ENCODE measurements around the gene ACSM4.
"Not testable (repeated sequence)": the region's sequence is repeated elsewhere in the genome, so short reads cannot be mapped to it uniquely, and the experiment has no call there.

ACSM4 gene

GRCh38 chr12:7269273-7269672, 34.6 kb upstream of the ACSM4 start:
- WGBS, 2 donors (ENCODE audit: extremely low coverage in 2 of 2, insufficient read length in 2 of 2, insufficient replicate concordance in 1 of 2) = no CpG with 5 or more reads among the region's 5 CpGs

GRCh38 chr12:7271893-7272514, 31.9 kb upstream of the ACSM4 start:
- DNase-seq (ENCODE audit: low spot score) = no peak
- no peak overlapping the region for H3K23ac ChIP-seq (ENCODE audit: low read depth, low read length, poor library complexity)
- no peaks in the 10 kb centered on the region for H3K79me1 ChIP-seq (ENCODE audit: low read depth, low read length)
- no peak overlapping the region for H2BK15ac ChIP-seq (ENCODE audit: low read length)
- no peak overlapping the region for H2BK5ac ChIP-seq (ENCODE audit: low read length)
- H3K14ac ChIP-seq (ENCODE audit: low read length) = no peak overlapping the region
- H2BK12ac ChIP-seq (ENCODE audit: low read length) = no peak overlapping the region
- no peaks in the 10 kb centered on the region for H3K4me1 ChIP-seq (ENCODE audit: control insufficient read depth in 2 of 2, insufficient read depth in 1 of 2, low read depth in 1 of 2, low read length in 2 of 2)
- no peaks in the 10 kb centered on the region for H3K36me3 ChIP-seq (replicated peaks in 1 of 2; ENCODE audit: control insufficient read depth in 2 of 2, insufficient read depth in 2 of 2, low read length in 2 of 2)
- no peak overlapping the region for H4K8ac ChIP-seq (ENCODE audit: low read depth, low read length)
- no peak overlapping the region for H3K4me2 ChIP-seq (ENCODE audit: insufficient read depth, low read length, poor library complexity, severe bottlenecking)
- no peak overlapping the region for H4K91ac ChIP-seq (ENCODE audit: low read depth, low read length, poor library complexity)
- no peak overlapping the region for H2AK5ac ChIP-seq (ENCODE audit: low read depth, low read length)
- no peak overlapping the region for H3K27ac ChIP-seq (replicated peaks; ENCODE audit: low read length)
- no peak overlapping the region for H3K4me3 ChIP-seq (ENCODE audit: low read length in 2 of 2)
- no peak overlapping the region for H3K4ac ChIP-seq (ENCODE audit: low read length)
- WGBS, 2 donors (ENCODE audit: extremely low coverage in 2 of 2, insufficient read length in 2 of 2, insufficient replicate concordance in 1 of 2) = no CpG with 5 or more reads among the region's 5 CpGs
- no peak overlapping the region for H3K18ac ChIP-seq (ENCODE audit: low read length)
- H3K9me3 ChIP-seq (replicated peaks in 1 of 2; ENCODE audit: control insufficient read depth in 2 of 2, insufficient read depth in 1 of 2, low read depth in 1 of 2, low read length in 2 of 2) = no peaks in the 10 kb centered on the region
- no peak overlapping the region for H3K9ac ChIP-seq (ENCODE audit: low read depth, low read length, poor library complexity)
- H3K27me3 ChIP-seq (ENCODE audit: control insufficient read depth in 3 of 3, insufficient read depth in 3 of 3, low read depth in 1 of 3, low read length in 3 of 3) = no peaks in the 10 kb centered on the region
- H2AFZ ChIP-seq (ENCODE audit: low read length) = no peak overlapping the region
- H2BK120ac ChIP-seq (ENCODE audit: low read depth, low read length) = no peak overlapping the region

More at GRCh38 chr12:7269273-7269672, 34.6 kb upstream of the ACSM4 start:
- no peak overlapping the region for H3K4ac ChIP-seq (ENCODE audit: low read length)
- H3K4me3 ChIP-seq (ENCODE audit: low read length in 2 of 2) = no peak overlapping the region
- no peak overlapping the region for H2AFZ ChIP-seq (ENCODE audit: low read length)
- no peaks in the 10 kb centered on the region for H3K36me3 ChIP-seq (replicated peaks in 1 of 2; ENCODE audit: control insufficient read depth in 2 of 2, insufficient read depth in 2 of 2, low read length in 2 of 2)
- no peak overlapping the region for H2BK5ac ChIP-seq (ENCODE audit: low read length)
- no peaks in the 10 kb centered on the region for H3K79me1 ChIP-seq (ENCODE audit: low read depth, low read length)
- H3K27me3 ChIP-seq (ENCODE audit: control insufficient read depth in 3 of 3, insufficient read depth in 3 of 3, low read depth in 1 of 3, low read length in 3 of 3) = no peaks in the 10 kb centered on the region
- no peak overlapping the region for H2BK15ac ChIP-seq (ENCODE audit: low read length)
- no peak overlapping the region for H2BK120ac ChIP-seq (ENCODE audit: low read depth, low read length)
- no peak overlapping the region for H3K9ac ChIP-seq (ENCODE audit: low read depth, low read length, poor library complexity)
- H3K9me3 ChIP-seq (replicated peaks in 1 of 2; ENCODE audit: control insufficient read depth in 2 of 2, insufficient read depth in 1 of 2, low read depth in 1 of 2, low read length in 2 of 2) = no peaks in the 10 kb centered on the region
- no peak overlapping the region for H2BK12ac ChIP-seq (ENCODE audit: low read length)
- H3K4me1 ChIP-seq (ENCODE audit: control insufficient read depth in 2 of 2, insufficient read depth in 1 of 2, low read depth in 1 of 2, low read length in 2 of 2) = no peaks in the 10 kb centered on the region
- no peak overlapping the region for H3K14ac ChIP-seq (ENCODE audit: low read length)
- H3K23ac ChIP-seq (ENCODE audit: low read depth, low read length, poor library complexity) = no peak overlapping the region
- no peak overlapping the region for H2AK5ac ChIP-seq (ENCODE audit: low read depth, low read length)
- H3K27ac ChIP-seq (replicated peaks; ENCODE audit: low read length) = no peak overlapping the region
- no peak overlapping the region for H3K4me2 ChIP-seq (ENCODE audit: insufficient read depth, low read length, poor library complexity, severe bottlenecking)
- H3K18ac ChIP-seq (ENCODE audit: low read length) = no peak overlapping the region
- H4K8ac ChIP-seq (ENCODE audit: low read depth, low read length) = no peak overlapping the region
- DNase-seq (ENCODE audit: low spot score) = no peak
- H4K91ac ChIP-seq (ENCODE audit: low read depth, low read length, poor library complexity) = no peak overlapping the region

- not testable (repeated sequence) for H2BK120ac ChIP-seq (ENCODE audit: low read depth, low read length); H3K4me3 ChIP-seq (ENCODE audit: low read length in 2 of 2); H4K8ac ChIP-seq (ENCODE audit: low read depth, low read length); H2BK12ac ChIP-seq (ENCODE audit: low read length); H2AFZ ChIP-seq (ENCODE audit: low read length); H2AK5ac ChIP-seq (ENCODE audit: low read depth, low read length); H3K14ac ChIP-seq (ENCODE audit: low read length); H2BK5ac ChIP-seq (ENCODE audit: low read length); H3K9ac ChIP-seq (ENCODE audit: low read depth, low read length, poor library complexity); H3K23ac ChIP-seq (ENCODE audit: low read depth, low read length, poor library complexity); H4K91ac ChIP-seq (ENCODE audit: low read depth, low read length, poor library complexity); DNase-seq (ENCODE audit: low spot score); H3K27me3 ChIP-seq (ENCODE audit: control insufficient read depth in 3 of 3, insufficient read depth in 3 of 3, low read depth in 1 of 3, low read length in 3 of 3); H3K36me3 ChIP-seq (replicated peaks in 1 of 2; ENCODE audit: control insufficient read depth in 2 of 2, insufficient read depth in 2 of 2, low read length in 2 of 2); H2BK15ac ChIP-seq (ENCODE audit: low read length); H3K79me1 ChIP-seq (ENCODE audit: low read depth, low read length); H3K4me1 ChIP-seq (ENCODE audit: control insufficient read depth in 2 of 2, insufficient read depth in 1 of 2, low read depth in 1 of 2, low read length in 2 of 2); H3K18ac ChIP-seq (ENCODE audit: low read length); H3K4me2 ChIP-seq (ENCODE audit: insufficient read depth, low read length, poor library complexity, severe bottlenecking); H3K4ac ChIP-seq (ENCODE audit: low read length); H3K27ac ChIP-seq (replicated peaks; ENCODE audit: low read length); H3K9me3 ChIP-seq (replicated peaks in 1 of 2; ENCODE audit: control insufficient read depth in 2 of 2, insufficient read depth in 1 of 2, low read depth in 1 of 2, low read length in 2 of 2)
Measured at GRCh38 chr12:7275482-7275881, 28.4 kb upstream of the ACSM4 start.

DNA sequence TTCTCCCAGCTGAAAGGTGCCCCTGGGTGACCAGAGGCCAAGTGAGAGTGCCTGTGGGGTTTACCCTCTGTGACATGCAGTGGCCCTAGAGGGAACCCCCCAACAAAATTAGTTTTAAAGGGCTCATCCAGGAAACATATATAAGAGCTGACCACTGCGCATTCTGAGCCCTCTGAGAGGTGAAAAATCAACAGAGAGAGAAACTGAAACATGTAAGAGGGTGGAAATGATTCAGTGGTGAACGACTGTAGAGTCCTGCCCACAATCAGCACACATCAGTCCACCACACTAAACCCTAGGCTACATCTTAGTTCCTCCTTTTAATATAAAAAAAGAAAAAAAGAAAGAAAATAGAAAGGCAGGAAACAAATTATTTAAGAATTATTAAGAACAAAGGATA, 21.0 kb upstream of the ACSM4 start:
- no peak overlapping the region for H2AFZ ChIP-seq (ENCODE audit: low read length)

More for the DNA sequence above, 21.0 kb upstream of the ACSM4 start:
- DNase-seq (ENCODE audit: low spot score) = no peak
- Histone ChIP-seq H4K91ac (ENCODE audit: low read depth, low read length, poor library complexity) (no peak overlapping the region), H3K9ac (ENCODE audit: low read depth, low read length, poor library complexity) (no peak overlapping the region), H2BK12ac (ENCODE audit: low read length) (no peak overlapping the region), H3K9me3 (replicated peaks in 1 of 2; ENCODE audit: control insufficient read depth in 2 of 2, insufficient read depth in 1 of 2, low read depth in 1 of 2, low read length in 2 of 2) (peaks cover 0 to 2% of the 10 kb centered on the region in 2 donors), H3K14ac (ENCODE audit: low read length) (no peak overlapping the region), H2BK15ac (ENCODE audit: low read length) (no peak overlapping the region), H2BK120ac (ENCODE audit: low read depth, low read length) (no peak overlapping the region), H3K27ac (replicated peaks; ENCODE audit: low read length) (no peak overlapping the region), H3K27me3 (ENCODE audit: control insufficient read depth in 3 of 3, insufficient read depth in 3 of 3, low read depth in 1 of 3, low read length in 3 of 3) (no peaks in the 10 kb centered on the region), H3K4me2 (ENCODE audit: insufficient read depth, low read length, poor library complexity, severe bottlenecking) (no peak overlapping the region), H3K4me1 (ENCODE audit: control insufficient read depth in 2 of 2, insufficient read depth in 1 of 2, low read depth in 1 of 2, low read length in 2 of 2) (no peaks in the 10 kb centered on the region), H3K18ac (ENCODE audit: low read length) (no peak overlapping the region), H4K8ac (ENCODE audit: low read depth, low read length) (no peak overlapping the region), H3K79me1 (ENCODE audit: low read depth, low read length) (no peaks in the 10 kb centered on the region), H3K36me3 (replicated peaks in 1 of 2; ENCODE audit: control insufficient read depth in 2 of 2, insufficient read depth in 2 of 2, low read length in 2 of 2) (no peaks in the 10 kb centered on the region), H3K4ac (ENCODE audit: low read length) (no peak overlapping the region), H3K4me3 (ENCODE audit: low read length in 2 of 2) (no peak overlapping the region), H2AK5ac (ENCODE audit: low read depth, low read length) (no peak overlapping the region), H3K23ac (ENCODE audit: low read depth, low read length, poor library complexity) (no peak overlapping the region), H2BK5ac (ENCODE audit: low read length) (no peak overlapping the region)
- WGBS, 2 donors (ENCODE audit: extremely low coverage in 2 of 2, insufficient read length in 2 of 2, insufficient replicate concordance in 1 of 2) = no CpG with 5 or more reads among the region's 2 CpGs
